GM18502 (cell line): ENCODE measurements around the gene FAM25A.
"Not testable (repeated sequence)": the region's sequence is repeated elsewhere in the genome, so short reads cannot be mapped to it uniquely, and the experiment has no call there.

Experiments used
- ATAC-seq: cut with Tn5 transposase; IDR thresholded peaks from one replicate; pipeline ENCODE4 v1.9.1; 2021; ENCODE audit warnings: mild to moderate bottlenecking; ENCODE audit not compliant: unreplicated experiment, poor library complexity

The FAM25A gene

GRCh38 chr10:87020056-87020455 lies at the start of gene FAM25A:
Gene FAM25A, plus strand, starts transcription at chr10:87020294. Its CDS starts 31 bp downstream, at chr10:87020325.
- ATAC-seq, result not testable (repeated sequence)

- no peak for ATAC-seq
Observed at GRCh38 chr10:86970982-86971231, 49.2 kb upstream of the FAM25A start.

- ATAC-seq, result peak; percentile 80
Observed at GRCh38 chr10:86971232-86971991, 48.7 kb upstream of the FAM25A start.

- no peak for ATAC-seq
Observed at GRCh38 chr10:86972613-86973380, 47.3 kb upstream of the FAM25A start.

GRCh38 chr10:86974484-86974883 lies 45.6 kb upstream of the FAM25A start:
- no peak for ATAC-seq

- no peak for ATAC-seq
Observed at GRCh38 chr10:86976362-86977056, 43.6 kb upstream of the FAM25A start.

- ATAC-seq, result not testable (repeated sequence)
Observed at GRCh38 chr10:86978457-86978856, 41.6 kb upstream of the FAM25A start.

- ATAC-seq, result no peak
Observed at GRCh38 chr10:86979296-86979818, 40.7 kb upstream of the FAM25A start.

GRCh38 chr10:86979977-86980448 lies 40.1 kb upstream of the FAM25A start:
- ATAC-seq, result no peak

GRCh38 chr10:86981020-86981419 lies 39.1 kb upstream of the FAM25A start:
- not testable (repeated sequence) for ATAC-seq

- no peak for ATAC-seq
Observed at GRCh38 chr10:86981716-86982115, 38.4 kb upstream of the FAM25A start.

- not testable (repeated sequence) for ATAC-seq
Observed at GRCh38 chr10:86984498-86984897, 35.6 kb upstream of the FAM25A start.

GRCh38 chr10:86988520-86988919 lies 31.6 kb upstream of the FAM25A start:
- ATAC-seq, result no peak

- not testable (repeated sequence) for ATAC-seq
Observed at GRCh38 chr10:86991362-86991761, 28.7 kb upstream of the FAM25A start.

GRCh38 chr10:86992456-86992855 lies 27.6 kb upstream of the FAM25A start:
- no peak for ATAC-seq

- no peak for ATAC-seq
Observed at GRCh38 chr10:86992929-86993328, 27.2 kb upstream of the FAM25A start.

GRCh38 chr10:86999802-87000403 lies 20.2 kb upstream of the FAM25A start:
- ATAC-seq, result not testable (repeated sequence)

- ATAC-seq, result no peak
Observed at GRCh38 chr10:87000491-87000890, 19.6 kb upstream of the FAM25A start.

GRCh38 chr10:87007124-87007523 lies 13.0 kb upstream of the FAM25A start:
- not testable (repeated sequence) for ATAC-seq

- ATAC-seq, result not testable (repeated sequence)
Observed at GRCh38 chr10:87007674-87008073, 12.4 kb upstream of the FAM25A start.
